ENCODE results near the gene GALNT17. TPM values are rescaled to one million over a fixed set of nuclear protein-coding genes. Genes with fewer than 3 reads are reported as not detected.

The GALNT17 gene
- total RNA-seq, 1 experiment from 2014 or later: not detected

GRCh38 chr7:71430246-71430645 is 298.3 kb downstream of the GALNT17 start:
- Mint-ChIP-seq H3K4me1 (ENCODE audit: insufficient read depth, unreplicated experiment) (no peaks in the 10 kb centered on the region), H3K27ac (ENCODE audit: low read depth, unreplicated experiment) (no peak overlapping the region), H3K36me3 (ENCODE audit: insufficient read depth, unreplicated experiment) (no peaks in the 10 kb centered on the region), H3K9me3 (ENCODE audit: unreplicated experiment) (no peaks in the 10 kb centered on the region), H3K4me3 (ENCODE audit: unreplicated experiment) (no peak overlapping the region), H3K27me3 (ENCODE audit: insufficient read depth, unreplicated experiment) (no peaks in the 10 kb centered on the region)
- CTCF ChIA-PET: no interaction called here
- intact Hi-C loops (cut with micrococcal nuclease): no loop called here
- no peak for DNase-seq (ENCODE audit: unreplicated experiment)
- no TSS peak for BruUV-seq (replicated peaks)
- TF ChIP-seq, protein P1, sequence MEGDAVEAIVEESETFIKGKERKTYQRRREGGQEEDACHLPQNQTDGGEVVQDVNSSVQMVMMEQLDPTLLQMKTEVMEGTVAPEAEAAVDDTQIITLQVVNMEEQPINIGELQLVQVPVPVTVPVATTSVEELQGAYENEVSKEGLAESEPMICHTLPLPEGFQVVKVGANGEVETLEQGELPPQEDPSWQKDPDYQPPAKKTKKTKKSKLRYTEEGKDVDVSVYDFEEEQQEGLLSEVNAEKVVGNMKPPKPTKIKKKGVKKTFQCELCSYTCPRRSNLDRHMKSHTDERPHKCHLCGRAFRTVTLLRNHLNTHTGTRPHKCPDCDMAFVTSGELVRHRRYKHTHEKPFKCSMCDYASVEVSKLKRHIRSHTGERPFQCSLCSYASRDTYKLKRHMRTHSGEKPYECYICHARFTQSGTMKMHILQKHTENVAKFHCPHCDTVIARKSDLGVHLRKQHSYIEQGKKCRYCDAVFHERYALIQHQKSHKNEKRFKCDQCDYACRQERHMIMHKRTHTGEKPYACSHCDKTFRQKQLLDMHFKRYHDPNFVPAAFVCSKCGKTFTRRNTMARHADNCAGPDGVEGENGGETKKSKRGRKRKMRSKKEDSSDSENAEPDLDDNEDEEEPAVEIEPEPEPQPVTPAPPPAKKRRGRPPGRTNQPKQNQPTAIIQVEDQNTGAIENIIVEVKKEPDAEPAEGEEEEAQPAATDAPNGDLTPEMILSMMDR (IDR thresholded peaks at IDR 0.05; ENCODE audit: unreplicated experiment): no peak
- POLR2A ChIA-PET: no interaction called here

GRCh38 chr7:71439321-71439720 is 307.4 kb downstream of the GALNT17 start:
- peaks cover 8% of the 10 kb centered on the region for H3K9me3 Mint-ChIP-seq (ENCODE audit: unreplicated experiment)
- DNase-seq (ENCODE audit: unreplicated experiment): no peak
- H3K4me1 Mint-ChIP-seq (ENCODE audit: insufficient read depth, unreplicated experiment): no peaks in the 10 kb centered on the region
- no TSS peak for BruUV-seq (replicated peaks)
- no peaks in the 10 kb centered on the region for H3K36me3 Mint-ChIP-seq (ENCODE audit: insufficient read depth, unreplicated experiment)
- intact Hi-C loops (cut with micrococcal nuclease): no loop called here
- POLR2A ChIA-PET: no interaction called here
- no peaks in the 10 kb centered on the region for H3K27me3 Mint-ChIP-seq (ENCODE audit: insufficient read depth, unreplicated experiment)
- TF ChIP-seq, protein P1 (IDR thresholded peaks at IDR 0.05; ENCODE audit: unreplicated experiment): no peak
- no peak overlapping the region for H3K4me3 Mint-ChIP-seq (ENCODE audit: unreplicated experiment)
- H3K27ac Mint-ChIP-seq (ENCODE audit: low read depth, unreplicated experiment): no peak overlapping the region
- CTCF ChIA-PET: no interaction called here

GRCh38 chr7:71442492-71443190 is 310.7 kb downstream of the GALNT17 start:
- POLR2A ChIA-PET: no interaction called here
- no peaks in the 10 kb centered on the region for H3K4me1 Mint-ChIP-seq (ENCODE audit: insufficient read depth, unreplicated experiment)
- H3K36me3 Mint-ChIP-seq (ENCODE audit: insufficient read depth, unreplicated experiment): no peaks in the 10 kb centered on the region
- no peak for DNase-seq (ENCODE audit: unreplicated experiment)
- TF ChIP-seq, protein P1 (IDR thresholded peaks at IDR 0.05; ENCODE audit: unreplicated experiment): no peak
- BruUV-seq (replicated peaks): no TSS peak
- H3K4me3 Mint-ChIP-seq (ENCODE audit: unreplicated experiment): no peak overlapping the region
- CTCF ChIA-PET: interaction anchor here (0.5 kb wide), 1 partner anchor 192 kb away, joined by 3 read pairs; no protein-coding TSS in a partner anchor
- no peaks in the 10 kb centered on the region for H3K27me3 Mint-ChIP-seq (ENCODE audit: insufficient read depth, unreplicated experiment)
- H3K27ac Mint-ChIP-seq (ENCODE audit: low read depth, unreplicated experiment): no peak overlapping the region
- intact Hi-C loops (cut with micrococcal nuclease): no loop called here
- H3K9me3 Mint-ChIP-seq (ENCODE audit: unreplicated experiment): peaks cover 3% of the 10 kb centered on the region

DNA sequence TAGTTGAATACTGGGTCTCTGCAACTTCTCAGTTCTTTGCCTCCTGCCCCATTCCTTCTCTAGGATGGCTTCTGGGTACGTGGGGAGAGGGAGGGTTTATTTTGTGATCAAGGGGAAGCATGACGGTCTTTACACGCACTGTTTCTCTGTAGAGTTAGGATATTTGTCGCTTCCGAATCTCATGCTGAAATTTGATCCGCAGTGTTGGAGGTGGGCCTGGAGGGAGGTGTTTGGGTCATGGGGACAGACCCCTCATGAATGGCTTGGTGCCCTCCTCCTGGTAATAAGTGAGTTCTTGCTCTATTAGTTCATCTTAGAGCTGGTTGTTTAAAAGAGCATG is 311.2 kb downstream of the GALNT17 start:
- Mint-ChIP-seq H3K9me3 (ENCODE audit: unreplicated experiment) (peaks cover 8% of the 10 kb centered on the region), H3K4me1 (ENCODE audit: insufficient read depth, unreplicated experiment) (no peaks in the 10 kb centered on the region), H3K27me3 (ENCODE audit: insufficient read depth, unreplicated experiment) (no peaks in the 10 kb centered on the region), H3K36me3 (ENCODE audit: insufficient read depth, unreplicated experiment) (no peaks in the 10 kb centered on the region), H3K4me3 (ENCODE audit: unreplicated experiment) (no peak overlapping the region), H3K27ac (ENCODE audit: low read depth, unreplicated experiment) (no peak overlapping the region)
- POLR2A ChIA-PET: no interaction called here
- BruUV-seq (replicated peaks): no TSS peak
- intact Hi-C loops (cut with micrococcal nuclease): no loop called here
- TF ChIP-seq, protein P1 (IDR thresholded peaks at IDR 0.05; ENCODE audit: unreplicated experiment): no peak
- DNase-seq (ENCODE audit: unreplicated experiment): no peak
- CTCF ChIA-PET: interaction anchor here (0.5 kb wide), 1 partner anchor 193 kb away, joined by 3 read pairs; no protein-coding TSS in a partner anchor

Measured in MCF 10A (cell line).